Naive thymus-derived CD4-positive, alpha-beta T cell (primary cell): ENCODE data around the gene EHF. TPM values are rescaled to one million over a fixed set of nuclear protein-coding genes. Genes with fewer than 3 reads are reported as not detected.

Experiments
- ATAC-seq: fragments of 150-1000 bp; cut with Tn5 transposase; 2 replicates; pipeline ENCODE4 v1.10.0; 2021; ENCODE audit warnings: mild to moderate bottlenecking, moderate library complexity
- CTCF ChIA-PET: fragments of 350-600 bp; sonication (Branson Sonifier 250); formaldehyde crosslinking; loops from one replicate; lab custom pipeline; 2021; ENCODE audit warnings: antibody characterized with exemption; lab: Charles Lee
- POLR2A ChIA-PET: fragments of 350-600 bp; sonication (Branson Sonifier 250); formaldehyde crosslinking; loops from one replicate; lab custom pipeline; 2021; ENCODE audit warnings: antibody characterized with exemption, inconsistent platforms; lab: Charles Lee
- DNase-seq, 9 donors: peaks; one replicate each; pipeline versions ENCODE4 v3.0.0 to v3.0.0-alpha.2; 2020 to 2022; ENCODE audit warnings: mixed read lengths in 1 of 9
- H3K27ac ChIP-seq: one replicate; pipeline ENCODE4 v1.7.0; 2013; ENCODE audit warnings: mild to moderate bottlenecking, low read depth, low read length, moderate library complexity
- H3K27me3 ChIP-seq, 2 donors: one replicate each; pipeline ENCODE4 v1.7.0; 2013; ENCODE audit warnings: low read length in 2 of 2, mild to moderate bottlenecking in 2 of 2, moderate library complexity in 2 of 2; ENCODE audit not compliant: control insufficient read depth in 2 of 2, insufficient read depth in 2 of 2
- H3K36me3 ChIP-seq, 3 experiments: 1 replicate in 2 of 3; 2 replicates in 1 of 3; pipeline ENCODE4 v1.7.0; 2013; ENCODE audit warnings: low read length in 3 of 3, mild to moderate bottlenecking in 3 of 3, moderate library complexity in 1 of 3; ENCODE audit not compliant: insufficient read depth in 3 of 3, control insufficient read depth in 2 of 3
- H3K4me1 ChIP-seq, 2 donors: one replicate each; pipeline ENCODE4 v1.7.0; 2013; ENCODE audit warnings: low read length in 2 of 2, mild to moderate bottlenecking in 2 of 2, moderate library complexity in 1 of 2; ENCODE audit not compliant: control insufficient read depth in 2 of 2, insufficient read depth in 2 of 2
- H3K4me3 ChIP-seq: 2 replicates; pipeline ENCODE4 v1.7.0; 2013; ENCODE audit warnings: mild to moderate bottlenecking, low read length
- H3K9me3 ChIP-seq, 3 experiments: 1 replicate in 2 of 3; 2 replicates in 1 of 3; pipeline ENCODE4 v1.7.0; 2013; ENCODE audit warnings: low read length in 3 of 3; ENCODE audit not compliant: control insufficient read depth in 2 of 3
- H3K27ac Mint-ChIP-seq, 9 donors: one replicate each; pipeline ENCODE4 v1.8.0; 2020 to 2022; ENCODE audit warnings: mixed read lengths in 9 of 9, mild to moderate bottlenecking in 8 of 9, moderate library complexity in 5 of 9, inconsistent platforms in 2 of 9
- H3K27me3 Mint-ChIP-seq, 5 donors: one replicate each; pipeline ENCODE4 v1.8.0; 2021 to 2022; ENCODE audit warnings: mixed read lengths in 5 of 5, mild to moderate bottlenecking in 1 of 5
- H3K36me3 Mint-ChIP-seq, 5 donors: one replicate each; pipeline ENCODE4 v1.8.0; 2020 to 2022; ENCODE audit warnings: mixed read lengths in 5 of 5, mild to moderate bottlenecking in 3 of 5, inconsistent platforms in 1 of 5
- H3K4me1 Mint-ChIP-seq, 7 donors: one replicate each; pipeline ENCODE4 v1.8.0; 2020 to 2022; ENCODE audit warnings: mixed read lengths in 7 of 7, mild to moderate bottlenecking in 3 of 7, inconsistent platforms in 1 of 7
- H3K4me3 Mint-ChIP-seq, 10 donors: one replicate each; pipeline ENCODE4 v1.8.0; 2020 to 2022; ENCODE audit warnings: mild to moderate bottlenecking in 10 of 10, mixed read lengths in 10 of 10, moderate library complexity in 6 of 10, inconsistent platforms in 2 of 10
- H3K9me3 Mint-ChIP-seq, 11 donors: one replicate each; pipeline ENCODE4 v1.8.0; 2020 to 2022; ENCODE audit warnings: mixed read lengths in 11 of 11, mild to moderate bottlenecking in 4 of 11, inconsistent platforms in 1 of 11, moderate library complexity in 1 of 11
- intact Hi-C, 2 donors: fragments of 100-400 bp; cut with micrococcal nuclease; formaldehyde crosslinking; loops; one replicate each; pipeline ENCODE4 v1.15.1; 2023
- polyA plus RNA-seq, 2 donors: library from polyadenylated mRNA; unstranded; fragments of 300-500 nt; fragmentation: Illumina TruSeq; gene quantifications; one replicate each; pipeline ENCODE4 v1.2.3, GENCODE V29; 2021
- total RNA-seq, 6 experiments: library from RNA in 5 of 6; stranded (reverse) in 5 of 6; gene quantifications; 1 replicate in 5 of 6; 2 replicates in 1 of 6; pipeline ENCODE4 v1.2.3 and lab custom pipeline; 2021 to 2026

Gene EHF
- total and polyA plus RNA-seq, 7 experiments from 2014 or later = 0.20 TPM; not detected in 6

GRCh38 chr11:34619062-34619516 is 1.8 kb upstream of the EHF start:
- ChIA-PET POLR2A (no interaction called here), CTCF (no interaction called here)
- Mint-ChIP-seq H3K27me3 (peaks cover 0 to 32% (median 17%) of the 10 kb centered on the region in 5 donors), H3K36me3 (no peaks in the 10 kb centered on the region), H3K27ac (no peak overlapping the region), H3K9me3 (peaks cover 0 to 1% (median 0%) of the 10 kb centered on the region in 11 donors), H3K4me3 (no peak overlapping the region), H3K4me1 (peaks cover 0 to 8% (median 0%) of the 10 kb centered on the region in 7 donors)
- H3K27ac ChIP-seq = no peak overlapping the region
- ATAC-seq (no peak), DNase-seq (no peak)
- no peaks in the 10 kb centered on the region for H3K9me3 ChIP-seq
- H3K36me3 ChIP-seq = no peaks in the 10 kb centered on the region
- H3K4me3 ChIP-seq = no peak overlapping the region
- H3K4me1 ChIP-seq = no peaks in the 10 kb centered on the region
- H3K27me3 ChIP-seq = no peaks in the 10 kb centered on the region
- intact Hi-C loops = no loop called here

GRCh38 chr11:34620202-34620601 is 691 bp upstream of the EHF start:
- H3K27ac Mint-ChIP-seq = no peak overlapping the region
- intact Hi-C loops = no loop called here
- H3K27me3 Mint-ChIP-seq = peaks cover 0 to 34% (median 17%) of the 10 kb centered on the region in 5 donors
- H3K4me3 Mint-ChIP-seq = no peak overlapping the region
- Histone ChIP-seq H3K4me3 (no peak overlapping the region), H3K9me3 (no peaks in the 10 kb centered on the region), H3K27me3 (no peaks in the 10 kb centered on the region), H3K36me3 (no peaks in the 10 kb centered on the region), H3K27ac (no peak overlapping the region), H3K4me1 (peaks cover 0 to 5% of the 10 kb centered on the region in 2 donors)
- POLR2A ChIA-PET = no interaction called here
- DNase-seq (no peak), ATAC-seq (no peak)
- no peaks in the 10 kb centered on the region for H3K36me3 Mint-ChIP-seq
- CTCF ChIA-PET = no interaction called here
- H3K4me1 Mint-ChIP-seq = peaks cover 0 to 8% (median 0%) of the 10 kb centered on the region in 7 donors
- peaks cover 0 to 1% (median 0%) of the 10 kb centered on the region in 11 donors for H3K9me3 Mint-ChIP-seq

DNA sequence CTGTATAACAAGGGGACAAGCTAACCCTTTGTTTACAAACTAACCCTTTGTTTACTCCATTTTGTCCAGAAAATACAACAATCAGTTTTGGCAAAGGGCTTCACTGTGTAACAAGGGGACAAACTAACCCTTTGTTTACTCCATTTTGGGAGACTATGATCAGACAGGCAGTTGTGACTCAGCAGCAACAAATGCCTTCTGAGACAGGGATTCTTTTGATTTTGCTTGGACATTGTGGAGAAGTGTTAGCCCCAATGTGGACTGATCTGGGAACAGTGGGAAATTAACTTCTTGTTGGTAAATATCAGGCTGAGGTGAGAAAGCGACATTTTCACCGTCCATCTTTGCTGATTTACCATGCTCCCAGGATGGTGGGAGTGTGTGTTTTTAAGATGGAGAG is 983 bp downstream of the EHF start:
- Mint-ChIP-seq H3K4me3 (no peak overlapping the region), H3K9me3 (no peaks in the 10 kb centered on the region), H3K27ac (no peak overlapping the region), H3K36me3 (no peaks in the 10 kb centered on the region), H3K27me3 (peaks cover 0 to 43% (median 22%) of the 10 kb centered on the region in 5 donors), H3K4me1 (peaks cover 0 to 8% (median 0%) of the 10 kb centered on the region in 7 donors)
- ATAC-seq (no peak), DNase-seq (no peak)
- H3K27ac ChIP-seq = no peak overlapping the region
- peaks cover 0 to 5% of the 10 kb centered on the region in 2 donors for H3K4me1 ChIP-seq
- CTCF ChIA-PET = no interaction called here
- no peaks in the 10 kb centered on the region for H3K27me3 ChIP-seq
- intact Hi-C loops = no loop called here
- H3K9me3 ChIP-seq = no peaks in the 10 kb centered on the region
- no peaks in the 10 kb centered on the region for H3K36me3 ChIP-seq
- no peak overlapping the region for H3K4me3 ChIP-seq
- POLR2A ChIA-PET = no interaction called here

- ATAC-seq = no peak
- H3K27ac Mint-ChIP-seq = no peak overlapping the region
- intact Hi-C loops = no loop called here
- ChIA-PET CTCF (no interaction called here), POLR2A (no interaction called here)
- peaks cover 0 to 8% (median 0%) of the 10 kb centered on the region in 7 donors for H3K4me1 Mint-ChIP-seq
- H3K9me3 ChIP-seq = no peaks in the 10 kb centered on the region
- no peaks in the 10 kb centered on the region for H3K27me3 ChIP-seq
- H3K36me3 ChIP-seq = no peaks in the 10 kb centered on the region
- no peaks in the 10 kb centered on the region for H3K9me3 Mint-ChIP-seq
- H3K4me1 ChIP-seq = peaks cover 0 to 5% of the 10 kb centered on the region in 2 donors
- no peak for DNase-seq
- H3K27me3 Mint-ChIP-seq = peaks cover 0 to 47% (median 23%) of the 10 kb centered on the region in 5 donors
- H3K27ac ChIP-seq = no peak overlapping the region
- no peak overlapping the region for H3K4me3 ChIP-seq
- no peaks in the 10 kb centered on the region for H3K36me3 Mint-ChIP-seq
- H3K4me3 Mint-ChIP-seq = no peak overlapping the region
Measured at GRCh38 chr11:34623463-34623862, 2.6 kb downstream of the EHF start.

DNA sequence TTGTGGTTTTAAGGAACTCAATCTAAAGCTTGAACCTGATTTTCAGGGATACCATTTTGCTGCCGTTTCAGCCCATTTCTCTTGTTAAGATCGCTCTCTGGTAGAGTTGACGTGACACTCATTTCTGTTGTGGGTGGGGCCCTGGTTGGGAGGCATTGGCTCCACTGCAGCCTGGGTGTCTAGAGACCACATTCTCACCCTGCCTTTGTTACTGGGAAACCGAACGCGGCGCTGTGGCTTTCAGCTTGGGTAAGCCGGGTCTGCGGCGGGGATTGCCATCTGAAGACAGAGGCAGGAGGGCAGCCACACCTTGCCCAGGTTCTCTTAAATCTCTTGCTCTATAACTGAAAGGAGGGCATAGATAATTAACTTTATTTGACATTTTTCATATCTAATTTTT is 3.2 kb downstream of the EHF start:
- Histone ChIP-seq H3K4me1 (peaks cover 0 to 5% of the 10 kb centered on the region in 2 donors), H3K27ac (no peak overlapping the region), H3K36me3 (no peaks in the 10 kb centered on the region), H3K4me3 (no peak overlapping the region), H3K27me3 (no peaks in the 10 kb centered on the region), H3K9me3 (no peaks in the 10 kb centered on the region)
- Mint-ChIP-seq H3K27ac (no peak overlapping the region), H3K9me3 (no peaks in the 10 kb centered on the region), H3K36me3 (no peaks in the 10 kb centered on the region), H3K4me3 (no peak overlapping the region), H3K4me1 (peaks cover 0 to 9% (median 0%) of the 10 kb centered on the region in 7 donors), H3K27me3 (peaks cover 0 to 48% (median 23%) of the 10 kb centered on the region in 5 donors)
- intact Hi-C loops = no loop called here
- peak in 1 of 9 donors; percentile 7 for DNase-seq
- ChIA-PET POLR2A (no interaction called here), CTCF (no interaction called here)
- ATAC-seq = peak; percentile 76

- intact Hi-C loops = no loop called here
- H3K9me3 ChIP-seq = no peaks in the 10 kb centered on the region
- H3K36me3 ChIP-seq = no peaks in the 10 kb centered on the region
- no peak overlapping the region for H3K27ac ChIP-seq
- H3K27me3 ChIP-seq = no peaks in the 10 kb centered on the region
- H3K4me3 ChIP-seq = no peak overlapping the region
- H3K4me1 ChIP-seq = peaks cover 0 to 5% of the 10 kb centered on the region in 2 donors
- peaks cover 0 to 47% (median 18%) of the 10 kb centered on the region in 5 donors for H3K27me3 Mint-ChIP-seq
- no peak overlapping the region for H3K27ac Mint-ChIP-seq
- no peaks in the 10 kb centered on the region for H3K36me3 Mint-ChIP-seq
- DNase-seq (no peak), ATAC-seq (no peak)
- H3K4me3 Mint-ChIP-seq = no peak overlapping the region
- ChIA-PET CTCF (no interaction called here), POLR2A (no interaction called here)
- no peaks in the 10 kb centered on the region for H3K9me3 Mint-ChIP-seq
- peaks cover 0 to 5% (median 0%) of the 10 kb centered on the region in 7 donors for H3K4me1 Mint-ChIP-seq
Measured at GRCh38 chr11:34625576-34625975, 4.7 kb downstream of the EHF start.

- no peak for DNase-seq
- ATAC-seq = no peak
- no peaks in the 10 kb centered on the region for H3K9me3 ChIP-seq
- H3K4me1 ChIP-seq = peaks cover 0 to 5% of the 10 kb centered on the region in 2 donors
- H3K36me3 Mint-ChIP-seq = no peaks in the 10 kb centered on the region
- no peak overlapping the region for H3K27ac Mint-ChIP-seq
- no peaks in the 10 kb centered on the region for H3K9me3 Mint-ChIP-seq
- no peaks in the 10 kb centered on the region for H3K36me3 ChIP-seq
- H3K4me3 ChIP-seq = no peak overlapping the region
- H3K27ac ChIP-seq = no peak overlapping the region
- ChIA-PET CTCF (interaction anchor here (0.6 kb wide), 1 partner anchor 78 kb away, joined by 3 read pairs; no protein-coding TSS in a partner anchor), POLR2A (no interaction called here)
- no peak overlapping the region for H3K4me3 Mint-ChIP-seq
- intact Hi-C loops = no loop called here
- no peaks in the 10 kb centered on the region for H3K27me3 ChIP-seq
- H3K27me3 Mint-ChIP-seq = peaks cover 0 to 44% (median 16%) of the 10 kb centered on the region in 5 donors
- H3K4me1 Mint-ChIP-seq = peaks cover 0 to 4% (median 0%) of the 10 kb centered on the region in 7 donors
Measured at GRCh38 chr11:34626393-34626792, 5.5 kb downstream of the EHF start.
